GM13976 (cell line): Measurements from ENCODE around the gene IRGQ.
"Not testable (repeated sequence)": the region's sequence is repeated elsewhere in the genome, so short reads cannot be mapped to it uniquely, and the experiment has no call there.

Source experiments
- DNase-seq: peaks from one replicate; pipeline ENCODE4 v3.0.0; 2012; ENCODE audit warnings: low spot score
- CTCF ChIP-seq: IDR thresholded peaks from 2 replicates; pipeline ENCODE4 v1.5.1; 2012; ENCODE audit warnings: borderline replicate concordance, mild to moderate bottlenecking; ENCODE audit not compliant: insufficient read depth; ENCODE audit errors: extremely low read depth, missing control alignments, control extremely low read depth
- in situ Hi-C: fragments of 300-500 bp; cut with MboI; formaldehyde crosslinking; loops from one replicate; pipeline ENCODE4 v1.12.0; 2022; ENCODE audit warnings: low sequenced_read_pairs, mixed read lengths, inconsistent platforms; ENCODE audit not compliant: unreplicated experiment

Gene IRGQ

GRCh38 chr19:43592800-43593350, 3.1 kb downstream of the IRGQ start:
- DNase-seq = no peak
- in situ Hi-C loops = no loop called here
- no peak for TF ChIP-seq CTCF

DNA sequence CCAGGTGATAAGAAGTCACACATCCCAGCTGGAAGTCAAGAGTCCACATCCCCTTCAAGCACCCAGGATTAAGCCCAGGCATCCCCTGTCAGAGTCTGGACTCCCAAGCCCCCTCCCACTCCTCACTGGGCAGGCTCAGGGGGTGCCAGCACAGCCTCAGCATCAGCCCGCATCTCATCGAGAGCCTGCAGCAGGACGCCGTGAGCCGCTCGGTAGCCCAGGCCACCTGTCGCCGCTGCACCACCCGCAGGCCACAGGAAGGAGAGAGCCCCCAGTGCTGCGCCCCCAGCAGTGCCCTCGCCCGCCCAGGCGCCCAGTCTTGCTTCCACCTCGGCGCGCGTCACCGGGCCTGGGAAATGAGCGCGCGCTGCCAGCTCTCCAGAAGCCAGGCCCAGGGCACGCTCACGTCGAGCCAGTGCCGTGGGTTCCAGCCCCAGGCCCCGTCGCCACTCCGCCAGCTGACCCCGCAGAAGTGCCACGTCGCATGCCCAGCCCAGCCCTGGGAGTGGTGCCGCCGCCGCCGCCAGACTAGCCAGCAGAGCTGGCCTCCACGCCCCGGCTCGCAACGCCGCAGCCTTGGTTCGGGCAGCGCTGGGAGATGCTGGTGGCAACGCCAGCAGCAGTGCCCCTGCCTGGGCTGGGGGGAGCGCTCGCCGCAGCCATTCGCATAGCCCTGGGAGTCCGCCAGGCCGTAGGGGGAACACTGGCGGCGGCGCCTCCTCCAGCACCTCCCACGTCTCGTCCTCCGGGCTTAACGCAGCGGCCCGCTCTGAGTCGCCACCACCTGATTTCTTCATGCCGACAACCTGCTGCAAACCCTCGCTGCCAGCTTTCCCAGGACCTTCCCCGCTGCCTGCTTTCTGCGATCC, 3.8 kb downstream of the IRGQ start:
- in situ Hi-C loops = no loop called here
- TF ChIP-seq CTCF = no peak
- no peak for DNase-seq

DNA sequence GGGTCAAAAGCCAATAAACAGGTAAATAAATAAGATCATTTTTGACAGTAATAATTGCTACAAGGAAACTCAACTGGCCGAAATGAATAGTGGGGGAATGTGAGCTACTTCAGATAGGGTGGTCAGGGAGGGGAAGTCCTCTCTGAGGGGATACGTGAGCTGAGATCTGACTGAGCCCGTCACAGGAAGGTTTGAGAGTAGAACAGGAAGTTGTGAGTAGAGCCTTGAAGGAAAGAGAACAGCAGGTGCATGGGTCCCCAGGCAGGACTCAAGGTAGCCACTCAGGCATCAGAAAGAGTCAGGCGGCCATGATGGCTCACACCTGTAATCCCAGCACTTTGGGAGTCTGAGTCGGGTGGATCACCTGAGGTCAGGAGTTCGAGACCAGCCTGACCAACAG, 6.3 kb downstream of the IRGQ start:
- DNase-seq = no peak

GRCh38 chr19:43589277-43589676, 6.7 kb downstream of the IRGQ start:
- TF ChIP-seq CTCF = no peak

More for the DNA sequence above, 6.3 kb downstream of the IRGQ start:
- in situ Hi-C loops = no loop called here
- TF ChIP-seq CTCF = no peak

GRCh38 chr19:43587029-43587428, 8.9 kb downstream of the IRGQ start:
- DNase-seq, in situ Hi-C loops: not testable (repeated sequence)

More at GRCh38 chr19:43589277-43589676, 6.7 kb downstream of the IRGQ start:
- no peak for DNase-seq
- in situ Hi-C loops = no loop called here

GRCh38 chr19:43586346-43586745, 9.6 kb downstream of the IRGQ start:
- in situ Hi-C loops = no loop called here
- DNase-seq = no peak
- TF ChIP-seq CTCF = no peak

DNA sequence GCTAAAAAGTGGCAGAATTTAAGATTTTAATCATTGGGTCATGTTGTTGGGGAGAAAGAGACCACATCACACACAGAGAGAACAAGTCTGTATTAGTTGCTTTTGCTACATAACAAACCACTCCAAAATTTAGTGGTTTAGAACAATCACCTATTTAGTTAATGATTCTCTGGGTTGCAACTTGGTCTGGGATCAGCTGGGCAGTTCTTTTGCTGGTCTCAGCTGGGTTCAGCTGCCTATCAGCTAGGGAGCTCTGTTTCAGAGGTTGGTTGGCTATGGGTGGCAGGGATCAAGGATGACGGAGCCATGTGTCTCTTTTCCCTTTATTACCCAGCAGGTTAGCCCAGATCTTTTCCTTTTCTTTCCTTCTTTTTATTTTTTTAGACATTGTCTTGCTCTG, 11.4 kb downstream of the IRGQ start:
- no peak for TF ChIP-seq CTCF
- DNase-seq = no peak
- in situ Hi-C loops = no loop called here
